GM19463 (cell line): ENCODE data around the gene NECAB3.
A peak's percentile ranks its signal among the peaks of the same experiment; 100 is the strongest.

Experiments
- ATAC-seq: cut with Tn5 transposase; IDR thresholded peaks from one replicate; pipeline ENCODE4 v1.9.1; 2021; ENCODE audit warnings: mild to moderate bottlenecking, moderate library complexity; ENCODE audit not compliant: unreplicated experiment

Gene NECAB3

DNA sequence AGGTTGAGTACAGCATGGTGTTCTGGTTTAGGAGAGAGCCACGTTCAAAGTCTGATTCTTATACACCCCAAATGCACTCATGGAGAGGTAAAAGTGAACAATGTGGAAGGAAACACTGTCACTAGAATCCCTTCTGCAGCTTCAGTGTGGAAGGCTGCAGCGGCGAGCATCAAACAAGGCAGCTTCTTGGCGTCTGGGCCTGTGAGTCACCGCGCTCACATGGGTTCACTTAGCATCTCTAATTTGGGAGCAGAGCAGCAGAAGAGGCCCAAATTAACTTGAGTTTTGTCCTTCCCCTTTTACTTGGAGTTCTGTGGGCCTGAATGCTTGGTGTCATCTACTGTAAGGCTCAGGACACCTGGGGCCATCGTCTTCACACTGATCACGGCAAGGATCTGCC is 22.9 kb upstream of the NECAB3 start:
- ATAC-seq, result no peak

DNA sequence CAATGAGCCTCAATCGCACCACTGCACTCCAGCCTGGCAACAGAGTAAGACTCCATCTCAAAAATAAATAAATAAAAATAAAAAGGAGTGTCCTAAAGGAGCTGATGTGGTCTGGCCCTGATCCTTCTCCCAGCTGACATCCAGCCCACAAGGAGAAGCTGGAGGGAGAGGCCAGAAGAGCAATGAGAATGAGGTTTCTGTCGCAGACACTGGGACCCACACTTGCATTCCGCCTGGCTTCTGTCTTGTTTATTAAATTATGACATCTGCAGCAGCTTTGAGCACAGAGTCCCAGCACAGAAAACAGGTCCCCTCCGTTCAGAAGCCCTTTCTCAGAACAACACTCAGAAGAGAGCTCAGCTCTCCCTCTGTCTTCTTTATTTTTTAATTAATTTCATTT is 22.2 kb upstream of the NECAB3 start:
- ATAC-seq, result no peak

DNA sequence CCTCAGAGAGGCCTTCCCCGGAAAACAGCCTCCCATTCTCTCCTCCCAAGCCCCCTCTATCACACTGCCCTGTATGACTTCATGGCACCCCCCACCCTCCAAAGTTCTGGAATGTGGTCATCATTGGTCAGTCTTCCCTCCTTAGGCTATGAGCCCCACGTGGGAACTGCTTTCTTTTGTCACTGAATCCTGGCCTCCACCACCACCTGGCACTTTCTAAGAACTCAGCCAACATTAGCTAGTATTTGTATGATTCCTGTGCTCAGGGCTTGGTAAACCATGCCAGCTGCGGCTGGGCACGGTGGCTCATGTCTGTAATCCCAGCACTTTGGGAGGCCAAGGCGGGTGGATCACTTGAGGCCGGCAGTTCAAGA is 20.4 kb upstream of the NECAB3 start:
- ATAC-seq, result no peak

DNA sequence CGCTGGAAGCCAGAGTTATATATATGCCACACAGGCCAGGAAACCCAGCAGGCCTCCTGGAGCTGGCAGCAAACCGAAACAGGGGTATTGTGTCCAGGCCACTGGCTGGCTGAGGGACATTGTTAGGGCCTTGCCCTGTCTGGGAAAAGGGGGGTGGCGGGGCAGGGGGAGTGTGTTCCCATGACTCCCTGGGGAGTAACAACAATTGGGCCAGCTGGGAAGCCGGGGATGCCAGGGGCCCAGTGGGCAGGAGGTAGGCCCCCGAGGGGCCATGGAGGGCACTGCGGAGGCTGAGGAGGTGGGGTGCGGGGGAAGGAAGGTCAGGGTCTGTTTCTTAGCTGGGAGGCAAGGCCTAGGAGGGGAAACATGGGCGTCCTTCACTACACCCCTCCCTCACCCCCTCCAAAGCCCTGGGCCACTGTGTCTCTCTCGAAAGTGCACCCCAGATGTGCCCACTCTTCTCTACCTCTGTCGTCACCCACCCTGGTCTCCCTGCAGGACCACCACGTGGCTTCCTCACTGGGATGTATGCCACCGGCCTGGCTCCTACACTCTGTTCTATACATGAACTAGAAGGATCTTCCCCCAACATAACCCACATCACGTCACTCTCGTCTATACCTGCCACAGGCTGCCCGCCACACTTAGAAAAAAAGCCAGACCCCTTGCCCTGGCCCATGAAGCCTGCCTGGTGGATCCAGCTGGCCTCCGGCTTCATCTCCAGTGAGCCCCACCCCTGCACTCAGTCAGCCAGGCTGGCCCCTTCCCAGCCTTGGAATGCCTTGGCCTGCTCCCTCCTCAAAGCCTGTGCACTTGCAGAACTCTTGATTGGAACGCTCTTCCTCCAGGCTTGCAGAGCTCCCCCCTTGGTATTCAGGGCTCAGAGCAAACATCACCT is 19.8 kb upstream of the NECAB3 start:
- no peak for ATAC-seq

DNA sequence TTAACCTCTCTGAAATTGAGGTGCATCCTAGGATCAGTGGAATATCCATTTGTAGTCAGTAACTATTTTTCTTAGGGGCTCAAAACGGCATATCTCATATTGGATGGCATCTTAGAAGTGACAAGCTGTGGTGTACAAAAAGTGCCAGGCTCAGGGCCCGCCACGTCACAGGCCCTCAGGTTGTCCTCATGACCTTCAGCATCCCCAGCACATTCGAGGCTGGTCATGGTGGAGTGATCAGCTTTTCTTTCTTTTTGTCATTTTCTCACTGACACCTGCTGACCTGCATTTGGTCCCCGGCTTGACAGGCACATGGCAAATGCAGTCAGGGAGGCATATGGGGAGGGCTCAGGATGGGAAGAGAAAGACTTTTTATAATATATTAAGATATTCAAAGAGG is 19.1 kb upstream of the NECAB3 start:
- ATAC-seq, result no peak

DNA sequence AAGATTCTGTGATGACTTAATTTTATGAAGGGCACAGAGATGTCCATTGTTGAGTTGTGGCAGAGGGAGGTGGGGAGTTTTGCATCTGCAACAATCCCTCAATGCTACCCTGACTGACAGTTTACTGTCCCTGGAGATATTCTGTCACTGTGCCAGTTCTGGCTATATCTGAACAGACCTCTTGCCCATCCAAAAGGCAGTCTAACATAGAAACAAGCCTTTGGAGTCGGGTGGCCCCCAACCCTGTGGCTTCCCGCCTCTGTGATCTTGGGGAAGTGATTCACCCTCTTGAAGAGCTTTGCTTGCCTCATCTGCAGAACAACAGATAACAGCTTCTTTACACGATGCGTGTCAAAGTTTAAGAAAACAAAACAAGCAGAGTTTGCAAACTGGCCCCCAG is 15.7 kb upstream of the NECAB3 start:
- ATAC-seq, result no peak

DNA sequence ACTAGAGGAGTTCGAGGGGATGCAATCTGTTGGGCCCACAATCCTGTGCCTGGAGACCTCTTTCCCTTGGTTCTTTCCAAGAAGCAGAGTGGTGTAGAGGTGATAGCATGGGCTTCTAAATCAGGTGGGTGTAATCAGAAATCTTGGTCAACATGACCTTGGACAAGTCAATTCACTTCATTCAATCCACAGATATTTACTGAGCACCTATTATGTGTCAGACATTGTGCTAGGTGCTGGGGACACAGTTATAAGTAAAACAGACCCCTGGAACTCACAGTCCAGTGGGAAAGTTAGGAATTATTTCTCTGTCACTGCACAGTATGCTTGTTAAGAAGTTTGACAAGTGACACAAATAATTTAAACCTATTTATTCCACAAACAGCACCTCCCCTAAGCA is 15.3 kb upstream of the NECAB3 start:
- ATAC-seq, result no peak

DNA sequence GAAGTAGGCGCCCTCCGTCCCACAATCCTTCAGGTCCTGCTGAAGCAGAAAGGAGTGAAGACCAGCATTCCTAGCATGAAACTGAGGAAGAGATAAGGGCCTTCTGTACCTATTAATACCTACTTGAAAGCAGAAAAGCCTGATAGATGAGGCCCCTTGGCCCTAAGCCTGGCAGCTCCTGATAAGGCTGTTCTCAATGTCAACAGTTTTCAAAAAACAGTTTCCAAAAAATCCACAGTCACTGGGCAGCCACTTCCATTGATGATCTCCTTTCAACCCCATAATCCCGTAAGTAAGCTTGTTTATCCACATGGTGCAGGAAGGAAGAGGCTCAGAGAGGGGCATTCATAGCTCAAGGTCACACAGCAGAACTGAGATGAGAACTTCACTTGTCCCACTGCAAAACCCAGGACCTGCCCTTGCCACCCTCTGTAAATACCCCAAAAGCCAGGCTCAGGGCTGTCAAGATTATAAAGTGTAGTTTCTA is 14.8 kb upstream of the NECAB3 start:
- no peak for ATAC-seq

DNA sequence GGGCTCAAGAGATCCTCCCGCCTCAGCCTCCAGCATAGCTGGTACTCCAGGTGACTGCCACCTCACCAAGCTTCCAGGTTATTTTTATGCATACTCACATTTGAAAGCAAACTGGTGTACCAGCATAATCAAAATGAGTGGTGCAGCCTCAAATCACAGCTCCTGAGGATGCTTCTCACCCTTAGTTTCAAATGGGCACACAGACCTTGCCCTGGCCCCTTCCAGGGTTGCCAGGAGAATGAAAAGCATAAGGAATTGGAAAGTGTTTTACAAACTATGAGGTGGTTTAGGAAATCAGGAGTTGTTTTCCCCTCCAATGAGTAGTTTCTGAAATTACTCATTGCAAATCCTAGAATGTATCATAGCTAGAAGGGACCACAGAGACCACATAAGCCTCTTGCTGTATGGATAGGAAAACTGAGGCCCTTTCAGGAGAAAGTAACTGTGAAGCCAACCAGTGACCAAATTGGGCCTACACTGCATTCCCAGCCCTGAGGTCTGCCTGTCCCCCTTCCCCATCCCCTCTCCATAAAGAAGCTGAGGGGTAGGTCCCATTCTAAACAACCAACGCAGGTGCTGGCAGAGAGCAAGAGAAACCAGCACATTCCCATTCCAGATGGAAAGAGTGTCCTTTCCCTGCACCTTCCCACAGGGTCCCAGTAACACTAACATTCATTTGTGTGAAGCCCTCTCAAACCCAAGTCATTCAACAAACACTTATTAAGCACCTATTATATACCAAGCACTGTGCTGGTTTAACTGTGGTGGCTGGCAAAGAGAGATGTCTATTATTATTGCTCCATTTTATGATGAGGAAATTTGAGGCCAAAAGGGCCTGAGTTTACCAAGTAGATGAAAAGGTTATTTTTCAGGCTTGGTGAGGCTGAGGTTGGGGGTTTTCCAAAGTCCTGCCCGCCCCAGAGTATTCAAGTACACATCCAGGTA is 14.0 kb upstream of the NECAB3 start:
- no peak for ATAC-seq

DNA sequence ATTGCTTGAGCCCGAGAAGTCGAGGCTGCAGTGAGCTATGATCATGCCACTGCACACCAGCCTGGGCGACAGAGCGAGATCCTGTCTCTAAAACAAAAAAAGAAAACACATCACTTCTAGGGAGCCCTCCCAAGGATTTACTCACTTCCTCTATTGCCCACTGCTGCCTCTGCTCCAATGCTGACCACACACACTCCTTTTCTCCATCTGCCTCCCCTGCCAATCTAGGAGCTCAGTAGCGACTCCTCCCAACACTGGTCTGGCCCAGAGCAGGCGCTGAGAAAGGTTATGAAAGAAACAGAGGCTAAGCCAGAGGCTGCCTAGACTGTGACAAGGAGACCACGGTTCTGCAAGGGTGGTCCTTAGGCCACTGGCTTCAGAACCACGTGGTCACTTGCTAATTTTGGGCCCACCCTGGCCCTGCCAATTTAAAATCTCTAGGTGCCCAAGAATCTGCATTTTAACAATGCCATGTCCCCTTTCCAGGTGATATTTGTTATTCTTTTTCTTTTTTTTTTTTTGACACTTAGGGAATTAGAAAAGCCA is 13.2 kb upstream of the NECAB3 start:
- ATAC-seq, result no peak

DNA sequence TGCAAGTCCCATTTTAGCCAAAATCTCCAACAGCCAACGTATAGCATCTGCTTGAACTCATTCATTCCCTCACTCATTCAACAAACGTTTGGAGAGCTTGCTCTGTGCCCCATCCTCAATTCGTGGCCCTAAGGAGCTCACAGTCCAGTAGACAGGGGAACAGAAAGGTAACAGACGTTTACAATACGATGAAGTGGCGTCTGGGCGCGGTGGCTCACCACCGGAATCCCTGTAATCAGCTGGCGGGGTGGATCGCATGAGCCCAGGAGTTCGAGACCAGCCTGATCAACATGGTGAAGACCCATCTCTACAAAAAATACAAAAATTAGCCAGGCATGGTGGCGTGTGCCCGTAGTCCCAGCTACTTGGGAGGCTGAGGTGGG is 12.7 kb upstream of the NECAB3 start:
- ATAC-seq, result no peak

DNA sequence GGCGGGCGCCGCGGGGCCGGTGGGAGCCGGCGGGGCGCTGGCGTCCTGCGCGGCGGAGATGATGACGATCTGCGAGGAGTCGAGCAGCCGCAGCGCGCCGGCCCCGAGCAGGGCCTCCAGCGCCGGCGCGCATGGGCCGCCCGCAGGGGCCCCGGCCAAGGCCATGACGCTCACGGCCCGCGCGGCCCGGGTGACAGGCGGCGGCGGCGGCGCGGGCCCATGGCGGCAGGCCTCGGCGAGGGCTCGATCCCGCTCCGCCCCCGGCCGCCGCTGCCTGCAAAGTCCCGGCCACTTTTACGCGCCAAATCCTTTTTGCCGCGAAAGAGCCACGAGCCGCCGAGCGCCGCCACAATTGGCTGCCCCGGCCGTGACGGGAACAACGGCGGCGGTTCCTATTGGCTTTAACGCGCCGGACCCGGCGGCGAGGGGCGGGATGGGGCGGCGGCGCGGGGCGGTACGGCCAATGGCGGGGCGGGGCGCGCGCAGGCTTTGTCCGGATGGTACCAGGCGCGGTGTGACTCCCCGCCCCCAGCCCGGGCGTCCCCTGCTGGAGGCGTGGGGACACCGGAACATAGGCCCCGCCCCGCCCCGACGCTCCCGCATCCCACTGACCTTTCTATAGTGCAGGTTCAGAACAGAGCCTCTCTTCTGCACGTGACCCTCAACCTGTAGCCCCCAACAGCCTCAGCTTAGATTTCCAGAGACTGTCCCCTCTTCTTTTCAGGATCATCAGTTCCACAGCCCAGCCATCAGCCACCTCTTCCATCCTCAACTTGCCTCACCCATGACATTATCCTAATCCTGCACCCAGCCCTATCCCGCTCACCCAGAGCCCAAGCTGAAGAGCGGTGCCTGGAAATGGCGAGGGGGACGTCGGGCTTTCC is 12.1 kb upstream of the NECAB3 start, which contains the start of gene E2F1:
Gene E2F1, minus strand, starts transcription at position 286 of the 884 bp plus-strand sequence. Its CDS starts 121 bp downstream, at position 165.
- ATAC-seq, result peak; percentile 87

DNA sequence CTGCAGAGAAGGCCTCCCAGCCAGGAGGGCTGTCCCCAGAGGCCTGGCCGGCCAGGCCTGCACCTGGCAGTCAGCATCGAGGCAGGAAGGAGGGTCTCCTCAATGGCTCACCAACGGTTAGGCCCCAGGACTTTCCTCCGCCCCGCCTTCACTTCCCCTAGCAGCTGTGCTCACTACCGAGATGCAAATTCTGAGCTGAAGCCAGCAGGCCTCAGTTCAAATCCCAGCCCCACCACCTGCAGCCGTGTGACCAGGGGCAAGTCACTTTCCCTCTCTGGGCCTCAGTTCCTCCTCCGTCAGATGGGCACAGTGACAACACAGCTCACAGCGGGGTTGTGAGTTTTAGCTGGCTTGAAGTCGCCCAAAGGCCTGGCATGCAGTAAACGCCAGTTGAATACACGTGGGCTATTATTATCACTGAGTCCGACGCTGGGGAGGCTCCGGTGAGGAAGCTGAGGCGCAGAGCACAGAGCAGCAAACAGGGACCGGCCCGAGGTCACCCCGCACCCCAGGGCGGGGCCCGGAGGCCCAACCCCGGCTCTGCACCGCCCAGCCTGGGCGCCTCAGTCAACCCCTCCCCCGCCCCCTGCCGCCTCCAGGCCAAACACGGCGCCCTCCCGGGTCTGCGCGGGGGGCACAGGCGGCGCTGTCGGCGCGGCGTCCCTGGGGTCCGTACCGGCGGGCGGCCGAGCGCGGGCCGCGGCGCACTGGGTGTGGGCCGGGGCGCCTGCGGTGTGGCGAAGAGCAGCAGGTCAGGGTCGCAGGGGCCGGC is 11.3 kb upstream of the NECAB3 start:
- ATAC-seq, result peak; percentile 34

DNA sequence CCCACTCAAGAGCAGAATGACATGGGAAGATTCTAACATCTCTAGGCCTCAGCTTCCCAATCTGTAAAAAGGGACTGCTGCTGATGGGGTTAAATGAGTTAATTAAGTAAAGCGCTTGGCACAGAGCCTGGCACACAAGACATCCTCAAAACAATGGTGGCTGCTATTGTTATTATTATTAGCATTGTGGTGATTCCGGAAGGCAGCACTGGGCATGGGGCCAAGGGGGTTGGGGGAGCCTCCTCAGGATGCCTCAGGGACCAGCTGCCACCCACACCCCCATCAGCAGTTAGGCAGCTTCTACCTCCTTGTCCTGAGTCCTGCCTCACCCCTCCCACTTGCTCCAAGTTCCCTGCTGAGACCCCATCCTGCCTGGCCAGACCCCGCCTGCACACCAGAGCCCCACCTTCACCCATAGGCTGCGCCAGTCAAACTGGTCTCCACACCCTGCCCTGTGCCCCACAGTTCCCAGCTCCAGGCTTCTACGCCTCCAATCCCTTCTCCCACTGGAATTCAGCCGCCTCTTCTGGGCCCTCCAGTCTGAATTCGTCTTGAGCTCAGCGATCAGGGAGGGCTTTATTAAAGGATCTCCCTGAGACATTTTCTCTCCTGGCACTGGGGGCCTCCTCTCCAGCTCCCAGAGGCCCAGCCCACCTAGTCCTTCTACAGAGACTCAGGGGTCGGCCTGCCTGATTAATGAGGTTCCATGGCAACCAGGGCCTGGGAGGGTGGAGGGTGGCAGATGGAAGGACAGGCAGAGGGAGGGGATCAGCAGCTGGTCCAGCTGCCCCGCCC is 10.5 kb upstream of the NECAB3 start:
- ATAC-seq, result no peak

DNA sequence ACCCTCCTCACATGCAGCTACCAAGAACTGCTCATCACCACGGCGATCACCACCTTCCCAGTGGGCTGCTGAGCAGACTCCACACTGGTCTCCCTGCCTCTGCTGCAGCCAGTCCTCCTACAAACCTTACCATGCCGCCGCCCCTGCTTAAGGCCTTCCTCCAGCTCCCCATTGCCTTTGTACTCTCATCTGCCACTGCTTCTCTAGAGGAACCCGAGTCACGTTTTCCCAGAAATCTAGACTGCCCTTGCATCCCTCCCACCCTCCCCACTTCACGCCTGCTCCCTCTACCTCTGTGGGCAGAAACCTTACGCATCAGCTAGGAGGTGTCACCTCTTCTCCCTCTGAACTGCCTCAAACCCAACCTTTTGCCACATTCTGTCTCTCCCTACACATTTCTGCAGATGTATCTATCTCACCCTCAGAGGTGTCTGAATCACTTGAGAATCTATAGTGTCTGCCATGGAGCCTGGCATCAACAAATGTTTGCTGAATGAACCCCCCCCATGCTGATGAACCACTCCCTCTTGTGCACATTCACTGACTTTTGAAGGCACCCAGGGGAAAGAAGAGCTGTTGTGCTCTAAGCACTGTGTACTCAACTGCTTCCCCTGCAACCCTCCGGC is 7.6 kb upstream of the NECAB3 start:
- no peak for ATAC-seq

DNA sequence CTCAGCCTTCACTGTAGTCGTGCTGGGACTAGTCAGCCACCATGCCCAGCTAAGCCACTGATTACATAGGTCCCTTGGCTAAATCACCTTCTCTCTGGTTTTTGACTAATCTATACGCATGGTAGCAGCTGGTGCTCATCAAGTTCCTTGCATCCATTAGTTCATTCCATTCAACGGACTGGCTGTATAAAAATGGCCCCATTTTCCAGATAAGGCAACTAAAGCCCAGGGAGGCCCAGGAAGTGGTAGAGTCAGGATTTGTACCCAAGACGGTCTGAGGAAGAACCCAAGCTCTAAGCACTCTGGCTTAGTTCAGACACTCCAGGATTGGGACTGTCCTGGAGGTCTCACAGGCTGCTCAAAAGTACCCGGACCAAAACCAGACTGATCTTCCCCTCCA is 7.1 kb upstream of the NECAB3 start:
- no peak for ATAC-seq

DNA sequence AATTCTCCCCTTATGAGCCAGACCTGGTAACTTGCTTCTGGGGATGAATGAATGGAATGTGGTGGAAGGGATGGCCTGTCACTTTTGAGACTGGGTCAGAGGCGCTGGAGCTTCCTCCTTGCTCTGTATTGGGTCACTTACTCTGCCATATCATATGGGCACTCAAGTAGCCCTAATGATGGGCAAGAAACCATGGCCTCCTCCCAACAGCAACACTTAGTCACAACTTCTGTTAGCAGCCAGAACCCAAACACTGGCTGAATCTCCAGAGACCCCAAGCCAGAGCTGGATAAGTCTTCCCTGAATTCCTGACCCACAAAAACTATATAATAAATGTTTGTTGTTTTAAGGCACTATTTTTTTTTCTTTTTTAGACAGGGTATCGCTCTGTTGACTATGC is 6.5 kb upstream of the NECAB3 start:
- ATAC-seq, result no peak

DNA sequence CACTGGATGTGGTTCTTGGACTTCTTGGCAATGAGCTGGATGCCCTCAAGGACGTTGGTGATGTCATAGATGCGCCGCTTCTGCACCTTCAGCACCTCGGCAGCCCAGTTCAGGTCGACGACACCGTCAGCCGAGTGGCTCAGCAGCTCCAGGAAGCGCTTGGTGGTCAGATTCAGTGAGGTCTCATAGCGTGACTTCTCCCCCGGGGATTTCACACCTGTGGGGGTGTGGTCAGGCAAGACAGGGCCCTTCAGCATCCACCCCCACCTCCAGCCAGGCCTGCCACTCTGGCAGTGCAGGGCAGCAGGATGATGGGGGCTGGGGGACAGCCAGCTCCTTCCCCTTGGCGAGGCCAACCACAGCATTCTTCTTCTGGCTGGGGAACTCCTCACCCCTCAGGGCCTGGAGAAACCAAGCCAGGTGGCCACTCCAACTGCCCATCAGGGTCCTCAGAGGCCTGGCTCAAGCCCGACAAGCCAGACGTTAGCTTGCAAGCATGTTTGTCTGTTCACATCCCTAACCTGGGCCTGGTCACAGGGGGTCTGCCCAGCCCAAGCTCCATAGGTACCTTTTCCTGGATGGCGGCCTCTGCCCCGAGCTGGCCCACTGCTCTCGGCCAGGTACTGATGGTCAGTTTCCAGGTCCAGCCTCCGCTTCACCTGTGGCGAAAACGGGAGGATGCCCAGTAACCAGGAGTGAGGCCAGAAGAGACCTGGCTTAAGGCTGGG is 5.7 kb upstream of the NECAB3 start:
- peak; percentile 79 for ATAC-seq
